Left cardiac atrium (tissue), 4 donors: ENCODE data around the gene TTC23. TPM values are rescaled to one million over a fixed set of nuclear protein-coding genes. Genes with fewer than 3 reads are reported as not detected.

Experiments used
- ATAC-seq, 2 donors: fragments of 200-7000 bp; cut with Tn5 transposase; one replicate each; pipeline ENCODE4 v1.9.1; 2020; ENCODE audit warnings: mild to moderate bottlenecking in 2 of 2, moderate library complexity in 2 of 2
- DNase-seq: peaks from one replicate; pipeline ENCODE4 v3.0.0-alpha.2; 2020
- intact Hi-C, 2 donors: fragments of 100-400 bp; cut with DNase I; formaldehyde crosslinking; loops; one replicate each; pipeline versions ENCODE4 v1.14.1 to v1.15.1; 2022 to 2023
- total RNA-seq, 2 donors: library from RNA; stranded (reverse); fragmentation: NEBNext Ultra II Directional; extraction: Animal tissue kit (Norgen Biotek cat#: 25700); gene quantifications; one replicate each; pipeline ENCODE4 v1.2.1, GENCODE V29; 2021
- donor health status: DM: no; HTN: yes; CAD: no.
- donor health status: DM: no; HTN: yes; CAD: no; lungs with severe emphysema.
- donor health status: DM: yes; HTN: yes; CAD: no.
- donor health status: Dilated cardiomyopathy.

Gene TTC23
- total RNA-seq, 2 donors from 2014 or later, result 11.9 to 13.7 TPM

DNA sequence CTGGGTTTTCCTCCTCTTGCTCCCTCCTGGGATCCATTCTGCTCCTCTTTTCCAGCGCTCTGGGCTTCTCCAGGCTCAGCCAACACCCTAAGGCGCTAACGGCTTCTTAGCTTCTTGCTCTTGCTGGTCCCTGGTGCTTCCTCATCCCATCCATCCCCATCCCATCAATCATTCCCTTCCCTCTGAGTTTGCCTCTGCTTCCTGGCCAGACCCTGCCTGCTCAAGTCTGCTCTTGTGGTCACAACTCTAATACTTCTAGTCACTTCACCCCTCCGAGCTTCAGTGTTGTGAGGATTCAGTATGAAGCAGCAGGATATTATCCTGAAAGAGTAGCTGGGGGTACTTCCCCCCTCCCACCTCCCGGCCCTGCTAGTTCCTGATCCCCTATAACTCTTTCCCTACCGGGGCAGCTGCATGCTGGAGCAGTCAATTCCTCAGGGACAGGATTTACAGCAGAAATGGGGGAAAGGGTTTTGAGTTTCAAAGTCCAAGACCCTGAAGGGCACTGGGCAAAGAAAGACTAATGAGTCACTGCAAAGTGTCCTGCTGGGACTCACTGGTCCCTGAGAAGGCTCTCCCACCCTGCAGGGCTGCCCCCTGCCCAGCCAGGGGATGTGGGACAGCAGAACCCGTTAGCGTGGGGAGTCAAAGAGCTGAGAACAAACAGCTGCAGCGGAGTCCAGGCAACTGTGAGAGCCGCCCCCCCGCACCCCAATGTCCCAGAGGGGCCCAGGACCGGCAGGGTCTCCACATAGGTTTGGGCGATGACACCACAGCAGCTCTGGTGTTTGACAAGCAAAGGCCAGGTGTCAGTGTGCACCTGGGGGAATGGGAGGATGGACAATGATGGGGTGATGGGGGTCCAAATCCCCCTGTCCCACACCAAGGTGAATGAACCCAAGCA is 146.8 kb downstream of the TTC23 start:
- no peak for ATAC-seq
- intact Hi-C loops, result no loop called here
- DNase-seq, result no peak

DNA sequence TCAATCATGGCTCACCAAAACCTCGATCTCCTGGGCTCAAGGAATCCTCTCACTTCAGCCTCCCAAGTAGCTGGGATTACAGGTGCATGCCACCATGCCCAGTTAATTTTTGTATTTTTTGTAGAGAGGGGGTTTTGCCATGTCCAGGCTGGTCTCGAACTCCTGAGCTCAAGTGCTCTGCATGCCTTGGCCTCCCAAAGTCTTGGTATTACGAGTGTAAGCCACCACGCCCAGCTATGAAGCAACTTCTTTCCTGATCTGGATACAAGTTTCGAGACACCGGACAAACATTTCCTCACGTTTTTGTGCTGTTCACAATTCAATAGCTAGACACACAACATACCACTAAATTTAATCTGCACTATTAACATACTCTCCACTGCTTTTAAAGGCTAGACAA is 147.9 kb downstream of the TTC23 start:
- intact Hi-C loops, result no loop called here
- no peak for ATAC-seq
- DNase-seq, result no peak

DNA sequence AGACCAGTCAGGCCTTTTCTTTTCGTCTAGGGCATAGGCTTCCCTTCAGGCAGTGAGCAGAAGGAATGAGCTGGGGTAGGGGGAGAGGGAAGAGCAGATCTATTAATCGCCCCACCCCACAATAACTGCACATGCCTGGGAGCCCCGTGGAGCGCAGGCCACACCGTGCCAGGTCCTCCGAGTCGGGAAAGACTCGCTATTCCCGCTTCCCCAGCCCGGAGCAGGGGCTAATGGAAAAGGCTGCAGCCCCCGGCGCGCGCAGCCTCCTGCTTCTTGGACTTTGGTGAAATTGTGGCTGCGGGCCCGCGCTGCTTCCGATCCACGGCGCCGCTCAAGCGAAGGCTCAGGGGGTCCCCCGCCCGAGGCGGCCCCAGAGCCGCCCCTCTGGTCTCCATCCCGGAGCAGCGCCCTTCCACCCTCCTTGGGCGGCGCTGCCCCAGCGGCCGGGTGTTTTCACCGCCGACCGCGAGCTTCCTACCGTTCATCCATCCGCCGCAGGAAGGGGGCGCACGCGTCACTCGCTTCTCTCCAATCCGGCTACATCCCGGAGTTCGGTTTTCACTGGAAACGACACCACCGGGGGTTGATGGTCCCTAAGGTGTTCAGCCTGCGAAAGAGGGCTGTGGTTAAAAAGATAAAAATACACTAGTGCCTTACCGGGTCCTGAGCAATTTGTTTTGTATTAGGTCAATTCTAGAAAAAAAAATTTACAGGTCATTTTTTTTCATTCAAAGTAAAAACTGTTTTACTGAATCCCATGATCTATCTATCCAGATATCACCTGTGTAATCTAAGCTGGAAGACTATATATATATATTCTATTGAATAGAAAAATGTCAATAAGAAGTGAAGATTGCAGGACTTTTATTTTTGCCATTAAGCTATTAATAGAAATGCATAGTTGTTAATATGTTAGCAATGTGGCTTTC is 148.9 kb downstream of the TTC23 start:
- intact Hi-C loops, result no loop called here
- DNase-seq (peak; percentile 88), ATAC-seq (peak; percentile 28 to 55)

DNA sequence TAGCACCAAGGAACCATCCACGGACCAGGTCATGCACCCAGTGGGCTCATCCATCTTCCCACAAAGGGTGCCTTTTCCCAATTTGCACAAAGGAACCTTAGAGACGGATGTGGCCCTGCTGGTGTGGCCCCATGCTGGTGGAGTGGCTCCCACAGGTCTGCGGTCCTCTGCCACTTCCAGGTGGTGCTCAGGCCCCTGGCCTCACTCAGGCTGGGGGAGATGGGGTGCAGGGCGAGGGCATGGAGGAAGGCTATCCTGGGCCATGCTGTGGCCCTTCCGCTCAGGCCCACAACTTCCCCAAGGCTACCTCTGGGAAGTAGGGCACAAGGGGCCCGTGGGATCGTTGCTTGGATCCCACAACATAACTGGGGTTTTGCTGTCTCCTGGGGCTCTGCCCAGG is 149.7 kb downstream of the TTC23 start:
- intact Hi-C loops, result no loop called here
- DNase-seq, result no peak
- ATAC-seq, result no peak

DNA sequence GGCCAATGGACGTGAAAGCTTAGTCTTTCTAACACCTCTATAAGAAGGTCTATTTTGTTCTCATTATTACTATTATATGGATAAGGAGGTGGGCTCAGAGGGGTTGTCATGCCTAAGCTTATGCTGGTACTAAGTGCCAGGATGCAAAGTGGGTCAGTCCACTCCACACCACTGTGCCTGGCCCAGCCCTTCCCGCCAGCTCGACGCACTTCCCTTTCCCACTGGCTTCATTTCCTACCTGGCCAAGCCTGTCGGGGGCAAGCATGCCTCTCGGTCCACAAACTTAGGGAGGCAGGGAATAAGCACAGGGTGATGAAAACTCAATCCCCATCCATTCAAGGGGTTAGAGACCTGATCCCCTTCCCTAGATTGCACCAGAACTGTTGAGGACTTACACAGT is 150.4 kb downstream of the TTC23 start:
- ATAC-seq (no peak), DNase-seq (no peak)
- intact Hi-C loops, result no loop called here

DNA sequence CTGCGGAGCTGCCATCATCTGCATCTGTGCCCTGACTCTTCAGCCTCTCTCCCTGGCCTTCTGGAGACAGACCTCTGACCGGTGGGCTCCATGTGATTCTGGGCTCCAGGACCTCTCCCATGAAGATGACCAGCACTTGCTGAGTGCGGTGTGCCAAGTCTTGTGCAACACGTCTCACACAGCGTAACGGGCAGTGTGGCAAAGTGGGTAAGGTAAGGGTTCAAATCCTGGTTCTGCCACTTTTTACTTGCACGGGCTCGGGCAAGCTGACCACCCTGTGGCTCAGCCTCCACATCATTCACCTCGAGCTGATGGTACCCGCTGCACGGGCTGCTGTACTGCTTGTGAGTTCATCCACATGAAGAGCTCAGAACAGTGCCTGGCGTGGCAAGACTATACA is 151.0 kb downstream of the TTC23 start:
- DNase-seq, result no peak
- no peak for ATAC-seq
- intact Hi-C loops, result no loop called here

DNA sequence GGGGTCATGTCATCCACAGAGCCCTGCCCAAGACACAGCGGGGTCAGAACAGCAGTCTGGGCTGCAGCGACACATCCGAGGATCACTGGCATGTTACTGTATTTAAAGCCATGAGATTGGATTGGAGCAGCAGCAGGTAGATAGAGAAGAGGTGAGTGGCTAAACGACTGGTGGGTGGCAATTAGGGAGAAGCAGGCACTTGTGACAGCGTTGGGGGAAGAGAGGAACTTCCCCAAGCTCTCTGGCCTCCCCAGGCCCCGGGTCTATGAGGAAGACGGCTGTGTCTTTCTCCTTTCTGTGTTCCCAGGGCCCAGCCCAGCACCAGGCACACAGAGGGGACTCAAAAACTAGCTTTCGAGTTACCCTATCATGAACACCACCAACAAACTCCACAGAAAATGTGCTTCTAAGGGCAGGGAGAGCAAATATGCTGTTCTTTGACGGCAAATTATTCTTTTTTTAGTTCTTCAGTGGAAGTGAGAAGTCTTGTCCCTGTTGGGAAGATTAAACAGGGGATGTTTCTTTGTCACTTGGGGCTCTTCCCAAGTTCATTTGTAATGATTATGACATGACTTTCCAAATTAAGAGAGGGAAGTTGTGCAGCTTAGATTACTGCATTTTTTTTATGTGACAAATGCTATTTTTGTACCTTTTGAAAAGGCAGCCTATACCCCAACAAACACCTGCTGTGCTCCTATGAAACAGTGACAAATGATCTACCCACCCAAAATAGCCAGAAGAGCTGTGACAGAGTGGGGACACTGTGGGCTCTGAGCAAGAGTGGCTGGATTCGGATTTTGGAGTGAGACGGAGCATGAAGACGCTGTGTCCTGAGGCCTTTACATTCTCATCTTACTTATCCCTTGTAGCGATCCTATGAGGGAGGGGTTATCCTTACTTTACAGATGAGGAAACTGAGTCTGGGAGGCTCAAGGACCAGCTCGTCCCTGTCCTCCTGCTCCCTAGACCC is 151.7 kb downstream of the TTC23 start:
- no peak for DNase-seq
- no peak for ATAC-seq
- intact Hi-C loops, result no loop called here

DNA sequence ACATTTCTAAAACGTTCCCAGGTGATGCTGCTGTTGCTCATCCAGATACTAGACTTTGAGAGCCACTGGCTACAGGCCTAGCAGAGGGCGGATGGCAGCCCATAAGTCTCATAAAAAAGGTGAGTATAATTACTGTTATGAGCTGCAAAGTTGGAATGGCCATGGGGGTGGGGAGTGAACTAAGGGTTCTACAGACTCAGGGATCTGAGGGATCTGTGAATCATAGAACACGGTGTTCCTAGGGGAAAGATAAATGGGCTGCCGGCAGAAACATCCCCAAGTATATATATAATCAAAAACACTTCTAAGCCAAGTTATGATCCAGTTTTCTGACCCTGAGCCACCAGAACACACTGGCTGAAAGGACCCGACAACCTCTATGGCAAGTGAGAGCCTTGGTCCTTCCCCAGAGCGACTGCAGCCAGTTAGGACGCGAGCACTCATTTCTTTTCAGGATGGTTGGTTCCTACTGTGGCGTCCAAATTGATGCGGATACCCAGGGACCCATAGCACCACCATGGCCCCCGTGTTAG is 152.4 kb downstream of the TTC23 start:
- ATAC-seq (no peak), DNase-seq (no peak)
- intact Hi-C loops, result no loop called here

DNA sequence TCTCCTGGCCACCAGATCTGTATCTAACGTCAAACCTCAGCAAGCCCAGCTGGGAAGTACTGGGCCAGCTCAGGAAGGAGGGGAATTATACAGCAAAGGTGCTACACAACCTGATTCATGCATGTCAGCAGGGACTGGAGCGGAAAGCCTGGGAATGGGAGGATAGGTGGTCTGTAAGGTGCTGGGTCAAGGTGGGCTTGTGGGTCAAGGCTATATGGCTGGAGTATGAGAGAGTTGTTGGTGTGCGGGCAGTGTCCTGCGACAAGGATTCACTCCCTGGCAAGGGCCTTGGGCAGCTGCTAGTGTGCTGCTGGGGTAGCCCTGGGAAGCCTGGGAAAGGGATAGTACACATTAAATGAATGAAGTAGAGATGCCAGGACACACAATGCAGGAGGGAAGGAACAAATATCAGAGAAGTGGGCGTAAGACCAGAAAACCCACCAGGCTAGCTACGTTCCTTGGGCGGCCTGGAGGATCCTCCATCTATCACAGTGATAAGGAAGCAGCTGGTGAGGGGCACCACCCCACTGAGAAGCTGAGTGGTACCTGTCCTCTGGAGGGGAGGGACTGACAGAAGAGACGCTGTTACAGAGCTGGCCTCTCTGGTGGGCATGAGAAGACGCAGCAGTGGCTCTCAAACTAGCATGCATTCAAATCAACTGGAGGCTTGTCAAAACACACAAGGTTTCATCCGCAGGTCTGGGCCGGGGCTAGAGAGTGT is 153.0 kb downstream of the TTC23 start:
- ATAC-seq (no peak), DNase-seq (no peak)
- intact Hi-C loops, result no loop called here

DNA sequence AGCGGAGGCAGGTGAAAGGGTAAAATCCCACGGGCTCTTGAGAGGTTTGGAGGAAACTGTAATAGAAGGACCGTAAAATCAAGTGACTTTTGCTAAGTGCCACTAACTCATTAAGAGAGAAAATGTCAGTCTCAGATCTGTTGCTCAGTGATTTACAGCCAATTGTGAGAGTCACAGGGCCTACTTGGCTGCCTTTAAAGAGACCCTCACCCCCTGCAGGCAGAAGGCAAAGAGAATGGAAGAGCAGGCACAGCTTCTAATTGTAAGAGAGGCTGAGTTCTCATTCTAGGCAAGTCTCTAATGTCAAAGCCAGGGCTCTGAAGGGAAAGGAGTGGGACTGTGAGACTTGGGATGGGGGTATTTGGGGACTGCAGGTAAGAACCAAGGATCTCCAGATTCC is 153.8 kb downstream of the TTC23 start:
- intact Hi-C loops, result no loop called here
- DNase-seq (no peak), ATAC-seq (no peak)

DNA sequence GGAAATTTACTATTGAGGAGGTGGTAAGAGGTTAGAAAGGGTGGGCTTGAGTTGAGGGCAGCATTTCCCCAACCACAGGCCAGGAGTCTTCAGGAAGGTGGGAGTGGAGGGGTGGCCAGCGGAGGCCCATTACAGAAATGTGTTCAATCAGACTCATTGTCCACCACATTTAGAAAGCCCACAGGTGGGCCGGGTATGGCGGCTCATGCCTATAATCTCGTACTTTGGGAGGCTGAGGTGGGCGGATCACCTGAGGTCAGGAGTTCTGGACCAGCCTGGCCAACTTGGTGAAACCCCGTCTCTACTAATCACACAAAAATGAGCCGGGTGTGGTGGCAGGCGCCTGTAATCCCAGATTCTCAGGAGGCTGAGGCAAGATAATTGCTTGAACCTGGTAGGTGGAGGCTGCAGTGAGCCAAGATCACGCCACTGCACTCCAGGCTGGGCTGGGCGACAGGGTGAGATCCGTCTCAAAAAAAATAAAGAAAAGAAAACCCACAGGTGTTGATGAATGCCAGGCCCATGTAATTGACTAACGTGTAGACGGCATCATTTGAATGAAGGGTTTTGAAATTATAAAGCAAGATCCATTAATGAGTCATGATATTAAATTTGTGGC is 156.7 kb downstream of the TTC23 start:
- no peak for DNase-seq
- intact Hi-C loops, result no loop called here
- ATAC-seq, result no peak

DNA sequence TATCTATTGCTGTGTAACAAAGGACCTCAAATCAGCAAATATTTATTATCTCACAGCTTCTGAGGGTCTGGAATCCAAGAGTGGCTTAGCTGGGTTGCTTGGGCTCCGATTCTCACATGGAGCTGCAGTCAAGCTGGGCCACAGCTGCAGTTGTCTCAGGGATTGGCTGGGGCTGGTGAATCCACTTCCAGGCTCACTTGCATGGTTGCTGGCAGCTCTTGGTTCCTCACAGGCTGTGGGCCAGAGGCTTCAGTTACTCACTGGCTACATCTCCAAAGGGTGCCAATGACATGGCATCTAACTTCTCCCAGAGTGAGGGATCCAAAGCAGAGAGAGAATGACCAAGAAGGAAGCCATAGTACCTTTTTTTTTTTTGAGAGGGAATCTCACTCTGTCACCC is 158.4 kb downstream of the TTC23 start:
- no peak for ATAC-seq
- no peak for DNase-seq
- intact Hi-C loops, result no loop called here

DNA sequence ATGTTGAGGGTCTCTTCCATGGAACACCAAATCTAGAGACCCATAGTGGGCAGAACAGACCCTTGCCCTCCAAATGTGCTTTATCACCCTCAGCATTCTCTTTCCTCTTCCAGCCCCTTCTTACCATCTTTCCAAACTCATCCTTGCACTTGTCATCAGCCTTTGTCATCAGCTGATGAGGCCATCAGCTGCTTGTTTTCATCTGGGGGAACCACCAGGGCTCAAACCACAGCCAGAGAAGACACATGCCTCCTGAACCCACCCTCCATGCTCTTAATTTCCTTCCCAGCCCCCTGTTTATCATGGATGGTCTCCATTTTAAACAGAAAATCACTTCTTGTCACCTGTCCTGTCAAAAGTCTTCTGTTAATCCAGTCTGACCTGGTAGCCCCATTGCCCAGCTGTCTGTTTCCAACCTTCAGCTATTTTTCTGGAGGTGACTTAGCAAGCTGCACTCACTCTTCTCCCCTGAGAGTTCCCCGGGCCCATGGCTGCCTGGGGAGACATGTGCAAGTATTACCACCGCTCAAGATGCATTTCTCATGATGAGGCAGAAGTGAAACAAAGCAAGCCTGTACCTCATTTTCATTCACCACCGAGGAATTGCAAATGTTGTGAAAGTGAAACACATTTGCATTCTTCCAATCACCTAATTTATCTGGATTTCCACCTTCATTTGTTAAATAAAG is 159.2 kb downstream of the TTC23 start:
- intact Hi-C loops, result no loop called here
- DNase-seq (no peak), ATAC-seq (no peak)

DNA sequence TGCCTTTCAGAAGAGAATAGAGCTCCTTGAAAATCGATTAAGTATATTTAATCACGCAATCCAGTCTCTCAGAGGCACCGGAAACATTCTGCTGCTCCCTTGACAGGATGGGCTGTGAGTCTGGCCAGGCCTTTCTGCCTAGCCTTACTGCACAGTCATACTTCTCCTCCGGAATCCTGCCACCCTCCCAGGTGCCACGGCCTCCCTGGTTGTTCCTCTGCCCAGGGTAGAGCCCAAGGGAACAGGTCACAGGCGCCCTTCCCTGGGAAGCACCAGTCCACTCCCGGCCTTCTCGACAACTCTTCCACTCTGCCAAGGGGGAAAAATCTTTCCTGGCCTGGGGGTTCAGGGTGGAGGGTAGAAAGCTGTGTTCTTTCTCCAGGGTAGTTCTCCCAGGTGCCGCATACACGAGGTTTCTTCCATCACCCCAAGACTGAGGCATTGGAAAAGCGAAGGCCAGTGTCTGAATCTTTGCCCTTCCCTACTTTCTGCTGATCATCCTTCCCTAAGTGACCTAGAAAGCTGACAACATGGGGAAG is 161.9 kb downstream of the TTC23 start:
- DNase-seq, result no peak
- intact Hi-C loops, result no loop called here
- no peak for ATAC-seq

DNA sequence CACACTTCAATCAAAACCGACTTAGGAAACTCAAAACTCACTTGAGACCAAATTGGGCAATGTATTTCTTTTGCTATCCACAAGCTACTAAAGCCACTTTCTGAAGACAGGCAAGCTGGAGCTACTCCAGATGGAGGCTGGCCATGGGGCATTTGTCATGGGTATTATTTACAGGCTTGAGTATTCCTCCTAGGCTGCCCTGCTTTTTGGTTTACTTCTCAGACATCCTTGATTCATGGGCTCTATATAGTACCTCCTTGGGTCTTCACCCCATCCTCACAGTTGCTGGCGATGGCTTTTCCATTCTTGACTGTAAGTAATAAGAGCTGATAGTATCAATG is 163.1 kb downstream of the TTC23 start:
- intact Hi-C loops, result no loop called here
- no peak for ATAC-seq
- DNase-seq, result no peak
